HT1080 (cell line): Measurements from ENCODE around the gene SMYD1. TPM values are rescaled to one million over a fixed set of nuclear protein-coding genes. Genes with fewer than 3 reads are reported as not detected.

Source experiments
- DNase-seq: peaks from one replicate; pipeline ENCODE4 v3.0.0-alpha.2; 2015; ENCODE audit warnings: low read depth
- total RNA-seq: library from RNA; depleted of rRNA; stranded (reverse); fragments of >200 nt; shearing (Covaris generic); gene quantifications from 2 replicates; pipeline ENCODE4 v1.2.3, GENCODE V29; 2014

The SMYD1 gene
- total RNA-seq, 1 experiment from 2014 or later, result not detected

DNA sequence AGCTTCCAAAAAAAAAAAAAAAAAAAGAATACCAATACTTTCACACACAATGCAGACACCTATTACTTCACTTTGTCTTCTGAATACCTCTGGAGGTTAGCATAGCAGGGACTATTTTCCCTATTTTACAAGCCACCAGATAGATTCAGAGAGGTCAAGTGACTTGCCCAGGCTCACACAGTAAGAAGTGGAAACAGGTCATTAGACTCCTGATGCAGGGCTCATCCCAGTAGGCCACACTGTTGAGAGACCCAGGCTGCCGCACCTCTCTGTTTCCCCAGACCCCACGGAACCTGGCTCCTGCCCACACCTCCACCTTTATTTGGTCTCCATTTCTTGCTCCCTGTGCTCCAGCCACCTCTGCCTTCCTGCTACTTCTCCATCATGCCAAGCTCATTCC is 19.4 kb downstream of the SMYD1 start:
- DNase-seq, result no peak

GRCh38 chr2:88087763-88088162 is 20.1 kb downstream of the SMYD1 start:
- DNase-seq, result no peak

DNA sequence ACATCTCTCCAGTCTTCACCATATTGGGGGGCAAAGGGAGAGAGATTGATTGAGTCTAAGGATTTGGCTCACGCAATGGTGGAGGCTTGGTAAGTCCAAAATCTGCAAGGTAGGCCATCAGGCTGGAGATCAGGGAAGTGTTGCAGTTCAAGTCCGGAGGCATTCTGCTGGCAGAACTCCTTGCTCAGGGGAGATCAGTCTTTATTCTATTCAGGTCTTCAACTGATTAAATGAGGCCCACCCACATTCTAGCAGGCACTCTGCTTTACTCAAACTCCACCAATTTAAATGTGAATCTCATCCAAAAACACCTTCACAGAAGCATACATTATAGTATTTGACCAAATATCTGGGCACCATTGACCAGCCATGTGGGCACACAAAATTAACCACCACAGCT is 21.4 kb downstream of the SMYD1 start:
- no peak for DNase-seq

- no peak for DNase-seq
Observed at GRCh38 chr2:88090446-88091283, 23.0 kb downstream of the SMYD1 start.

GRCh38 chr2:88091943-88092342 is 24.3 kb downstream of the SMYD1 start:
- DNase-seq, result no peak

DNA sequence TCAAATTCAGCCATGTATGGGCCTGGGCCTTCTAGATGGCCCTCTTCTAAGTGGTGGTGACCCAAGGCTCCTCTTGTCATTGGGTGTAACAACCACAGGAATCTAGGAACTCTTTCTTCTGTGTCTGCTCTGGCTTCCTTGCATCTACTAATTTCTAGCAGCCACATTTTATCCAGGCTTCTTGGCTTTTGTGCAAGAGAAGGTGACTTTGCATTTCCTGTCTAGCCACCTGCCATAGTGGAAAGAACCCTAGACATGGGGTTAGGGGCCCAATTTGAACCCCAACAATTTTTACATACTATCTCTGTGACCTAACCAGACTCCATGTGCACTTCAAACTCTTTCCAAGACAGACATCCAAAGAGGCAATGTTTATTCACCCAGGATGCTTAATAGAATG is 25.1 kb downstream of the SMYD1 start:
- DNase-seq, result no peak

DNA sequence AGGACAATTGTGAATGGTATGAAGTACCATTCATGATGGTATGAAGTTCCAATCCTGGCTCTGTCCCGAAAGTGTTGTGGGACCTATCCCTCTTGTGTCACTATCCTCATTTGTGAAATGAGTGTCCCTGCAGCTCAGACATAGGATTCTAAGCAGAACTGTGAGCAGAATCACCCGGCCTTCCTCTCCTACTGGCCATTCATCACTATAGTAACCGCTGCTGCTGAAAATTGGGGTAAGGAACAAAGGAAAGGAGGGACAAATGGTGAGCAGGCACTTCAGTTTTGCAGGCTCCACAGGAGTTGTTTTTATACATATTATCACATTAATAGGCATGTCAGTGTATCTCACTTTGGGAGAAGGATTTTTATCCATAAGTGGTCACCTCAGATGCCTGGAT is 27.4 kb downstream of the SMYD1 start:
- no peak for DNase-seq

- DNase-seq, result no peak
Observed at GRCh38 chr2:88096708-88097107, 29.1 kb downstream of the SMYD1 start.

DNA sequence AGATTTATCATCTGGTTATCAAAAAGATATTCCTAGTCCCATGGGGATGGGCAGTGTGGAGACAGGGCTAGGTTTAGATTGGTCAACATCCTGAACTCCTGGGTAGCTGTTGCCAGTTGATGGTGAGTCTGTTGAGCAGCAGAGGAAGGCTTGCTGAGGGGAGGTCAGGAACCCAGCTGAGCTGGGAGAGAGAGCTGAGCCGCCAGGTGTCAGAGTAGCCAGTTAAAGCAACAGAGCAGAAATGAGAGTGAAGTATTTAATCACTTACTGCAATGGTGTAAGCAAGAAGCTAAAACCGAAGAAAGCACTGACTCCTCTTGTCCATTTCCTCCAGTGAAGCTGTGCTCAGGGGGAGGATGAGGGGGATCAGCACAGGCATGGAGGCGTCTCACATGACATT is 29.6 kb downstream of the SMYD1 start:
- no peak for DNase-seq

DNA sequence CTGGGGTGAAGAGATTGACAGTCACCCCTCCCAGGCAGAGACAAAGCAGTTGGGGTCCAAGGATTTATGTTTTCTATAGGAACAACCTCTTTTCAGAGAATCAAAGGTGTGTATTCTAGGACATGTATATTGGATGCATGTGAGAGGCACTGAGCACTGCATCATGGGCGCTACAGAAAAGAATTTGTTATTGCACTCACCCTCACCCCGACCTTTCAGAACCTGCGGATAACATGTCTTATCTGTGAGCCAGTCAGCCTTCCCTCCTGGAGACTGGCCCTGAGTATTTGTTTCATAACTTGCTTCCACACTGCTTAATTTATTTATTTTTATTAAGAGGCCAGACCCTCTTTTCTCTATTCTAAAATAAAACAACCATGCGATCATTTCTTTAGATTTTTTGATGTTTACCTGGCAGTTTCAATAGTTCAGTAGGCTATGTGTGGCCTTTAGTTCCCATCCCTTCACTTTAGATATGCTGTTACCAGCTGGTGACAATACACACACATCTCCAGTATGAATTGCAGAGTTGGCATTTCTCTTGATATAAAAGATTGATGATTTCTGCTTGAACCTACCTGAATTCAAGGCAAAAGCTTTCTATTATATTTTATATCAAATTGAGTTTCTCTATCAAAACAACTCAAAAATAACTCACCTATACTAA is 30.4 kb downstream of the SMYD1 start:
- DNase-seq, result no peak

- DNase-seq, result no peak
Observed at GRCh38 chr2:88098558-88098900, 30.9 kb downstream of the SMYD1 start.

- no peak for DNase-seq
Observed at GRCh38 chr2:88099798-88100488, 32.3 kb downstream of the SMYD1 start.

- DNase-seq, result no peak
Observed at GRCh38 chr2:88100489-88100858, 32.8 kb downstream of the SMYD1 start.

- no peak for DNase-seq
Observed at GRCh38 chr2:88108796-88109195, 41.2 kb downstream of the SMYD1 start.

GRCh38 chr2:88110830-88111229 is 43.2 kb downstream of the SMYD1 start:
- DNase-seq, result no peak

- no peak for DNase-seq
Observed at GRCh38 chr2:88113069-88113468, 45.4 kb downstream of the SMYD1 start.

GRCh38 chr2:88114889-88115288 is 47.3 kb downstream of the SMYD1 start:
- no peak for DNase-seq

DNA sequence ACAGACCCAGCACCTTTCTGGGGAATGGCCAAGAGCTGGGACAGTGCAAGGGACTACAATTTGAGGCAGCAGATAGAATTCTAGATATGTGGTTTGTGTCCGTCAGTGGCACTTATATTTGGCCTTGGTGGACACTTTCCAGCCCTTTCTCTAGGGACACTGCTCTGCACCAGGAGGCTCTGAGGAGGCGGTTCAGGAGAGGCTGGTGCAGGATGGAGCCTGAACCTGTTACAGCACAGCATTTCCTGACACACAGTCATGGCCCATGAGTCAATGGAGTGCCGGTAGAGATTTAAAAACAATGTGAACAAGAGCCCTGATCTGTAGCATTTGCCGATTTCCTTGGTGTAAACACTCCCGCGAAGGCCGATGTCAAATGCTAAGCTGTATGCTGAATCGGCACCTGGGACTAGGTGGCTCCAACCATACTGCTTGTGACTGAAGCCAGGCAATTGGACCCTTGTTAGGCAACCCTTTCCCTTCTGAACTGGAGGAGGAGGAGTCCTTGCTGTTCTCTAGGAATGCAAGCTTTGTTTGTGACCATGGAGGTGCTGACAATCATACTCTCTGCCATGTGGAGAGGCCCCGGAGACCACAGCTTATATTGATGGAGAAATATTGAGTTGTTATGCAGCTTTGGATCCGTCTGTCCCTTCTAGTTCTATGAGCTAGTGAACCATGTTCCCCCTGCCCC is 48.3 kb downstream of the SMYD1 start:
- DNase-seq, result no peak

GRCh38 chr2:88116669-88117432 is 49.2 kb downstream of the SMYD1 start:
- no peak for DNase-seq

DNA sequence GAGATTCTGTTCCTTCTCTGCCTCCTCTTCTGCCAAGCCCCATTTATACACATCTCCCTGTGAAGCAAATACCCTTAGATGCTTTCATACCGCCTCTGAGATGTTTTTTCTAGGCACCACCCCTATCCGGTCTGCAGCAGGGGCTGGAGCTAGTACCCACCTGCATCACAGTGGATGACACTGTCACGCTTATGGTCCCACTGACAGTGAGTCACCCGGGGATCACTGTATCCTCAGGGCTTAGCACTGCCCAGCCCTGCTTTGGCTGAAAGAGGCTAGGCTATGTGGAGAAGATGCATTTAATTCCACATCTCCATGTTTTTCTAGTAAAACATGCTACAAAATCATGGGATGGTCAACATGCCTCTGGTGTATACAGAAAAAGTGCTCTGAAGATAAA is 50.3 kb downstream of the SMYD1 start:
- DNase-seq, result no peak

DNA sequence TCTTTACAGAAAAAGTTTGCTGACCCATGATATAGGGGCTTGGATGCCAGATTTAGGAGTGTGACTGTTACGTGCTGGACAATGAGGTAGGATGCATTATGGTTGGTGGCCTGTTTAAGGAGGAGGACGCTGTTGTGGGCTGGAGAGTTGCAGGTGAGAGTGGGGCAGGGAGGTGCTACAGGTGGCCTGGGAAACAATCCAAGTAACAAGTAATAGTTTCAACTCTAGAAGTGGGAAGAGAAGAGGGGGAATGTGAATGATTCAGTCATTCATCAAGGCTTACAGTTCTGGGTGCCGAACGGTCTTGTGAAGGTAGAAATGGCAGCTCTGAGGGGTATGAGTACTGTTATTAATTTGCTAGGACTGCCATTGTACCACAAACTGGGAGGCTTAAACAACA is 54.1 kb downstream of the SMYD1 start:
- no peak for DNase-seq
